H9 (cell line): ENCODE data around the gene KIF4A. TPM values are rescaled to one million over a fixed set of nuclear protein-coding genes. Genes with fewer than 3 reads are reported as not detected.
"Not testable (repeated sequence)": the region's sequence is repeated elsewhere in the genome, so short reads cannot be mapped to it uniquely, and the experiment has no call there.

ENCODE experiments used
- DNase-seq: peaks from one replicate; pipeline ENCODE4 v3.0.0-alpha.2; 2017
- H2AFZ ChIP-seq: one replicate; pipeline ENCODE4 v1.6.1; 2013; ENCODE audit warnings: mild to moderate bottlenecking, low read length, control low read depth, moderate library complexity
- H2AK5ac ChIP-seq: 2 replicates; pipeline ENCODE4 v1.6.1; 2013; ENCODE audit warnings: low read length, control low read depth, mixed read lengths; ENCODE audit not compliant: insufficient read length
- H2BK120ac ChIP-seq: one replicate; pipeline ENCODE4 v1.6.1; 2013; ENCODE audit warnings: low read depth, mild to moderate bottlenecking, low read length, control low read depth, inconsistent platforms; ENCODE audit not compliant: poor library complexity, severe bottlenecking
- H2BK12ac ChIP-seq: 2 replicates; pipeline ENCODE4 v1.6.1; 2013; ENCODE audit warnings: low read length, control low read depth, mixed read lengths, low read depth; ENCODE audit not compliant: insufficient read length
- H2BK15ac ChIP-seq: 2 replicates; pipeline ENCODE4 v1.6.1; 2013; ENCODE audit warnings: low read depth, low read length, control low read depth
- H2BK20ac ChIP-seq: one replicate; pipeline ENCODE4 v1.6.1; 2013; ENCODE audit warnings: low read depth, mild to moderate bottlenecking, low read length, control low read depth, inconsistent platforms; ENCODE audit not compliant: poor library complexity, severe bottlenecking
- H2BK5ac ChIP-seq: 2 replicates; pipeline ENCODE4 v1.6.1; 2013; ENCODE audit warnings: low read length, control low read depth, mixed read lengths; ENCODE audit not compliant: insufficient read length
- H3K14ac ChIP-seq: 2 replicates; pipeline ENCODE4 v1.6.1; 2013; ENCODE audit warnings: low read length, control low read depth; ENCODE audit not compliant: insufficient read depth
- H3K18ac ChIP-seq: 2 replicates; pipeline ENCODE4 v1.6.1; 2013; ENCODE audit warnings: low read depth, mild to moderate bottlenecking, mixed read lengths, low read length, control low read depth; ENCODE audit not compliant: insufficient read length
- H3K23ac ChIP-seq: 2 replicates; pipeline ENCODE4 v1.6.1; 2013; ENCODE audit warnings: low read length, control low read depth, mixed read lengths, low read depth; ENCODE audit not compliant: insufficient read length
- H3K23me2 ChIP-seq: 2 replicates; pipeline ENCODE4 v1.6.1; 2013; ENCODE audit warnings: low read depth, mild to moderate bottlenecking, mixed read lengths, low read length, control low read depth; ENCODE audit not compliant: insufficient read length, poor library complexity, severe bottlenecking
- H3K27ac ChIP-seq: 2 replicates; pipeline ENCODE4 v1.5.1; 2013; ENCODE audit warnings: low read length, control low read depth, mixed read lengths, low read depth; ENCODE audit not compliant: insufficient read length
- H3K27me3 ChIP-seq: 2 replicates; pipeline ENCODE4 v1.6.1; 2013; ENCODE audit warnings: low read length, control low read depth, inconsistent platforms; ENCODE audit not compliant: insufficient read depth
- H3K4ac ChIP-seq: 2 replicates; pipeline ENCODE4 v1.6.1; 2013; ENCODE audit warnings: low read depth, mild to moderate bottlenecking, control low read depth, inconsistent platforms, low read length, moderate library complexity
- H3K4me1 ChIP-seq: 2 replicates; pipeline ENCODE4 v1.6.1; 2013; ENCODE audit warnings: low read length, control low read depth, inconsistent platforms; ENCODE audit not compliant: insufficient read depth
- H3K4me2 ChIP-seq: 2 replicates; pipeline ENCODE4 v1.6.1; 2013; ENCODE audit warnings: low read length, control low read depth, mixed read lengths; ENCODE audit not compliant: insufficient read length, insufficient read depth
- H3K56ac ChIP-seq: 2 replicates; pipeline ENCODE4 v1.6.1; 2013; ENCODE audit warnings: low read depth, mild to moderate bottlenecking, mixed read lengths, low read length, control low read depth; ENCODE audit not compliant: insufficient read length
- H3K79me1 ChIP-seq: 2 replicates; pipeline ENCODE4 v1.6.1; 2013; ENCODE audit warnings: low read depth, mild to moderate bottlenecking, moderate library complexity, low read length, control low read depth, inconsistent platforms; ENCODE audit not compliant: insufficient read depth, poor library complexity, severe bottlenecking
- H3K79me2 ChIP-seq: 2 replicates; pipeline ENCODE4 v1.6.1; 2013; ENCODE audit warnings: low read length, control low read depth, inconsistent platforms; ENCODE audit not compliant: insufficient read depth
- H3K9ac ChIP-seq: 2 replicates; pipeline ENCODE4 v1.6.1; 2013; ENCODE audit warnings: low read length, control low read depth, mixed read lengths; ENCODE audit not compliant: insufficient read length; ENCODE audit errors: extremely low read depth
- H3K9me3 ChIP-seq: one replicate; pipeline ENCODE4 v1.6.1; 2013; ENCODE audit warnings: low read depth, low read length, inconsistent platforms; ENCODE audit not compliant: control insufficient read depth
- H3T11ph ChIP-seq: one replicate; pipeline ENCODE4 v1.6.1; 2013; ENCODE audit warnings: mild to moderate bottlenecking, low read length, control low read depth, inconsistent platforms
- H4K20me1 ChIP-seq: one replicate; pipeline ENCODE4 v1.6.1; 2013; ENCODE audit not compliant: control insufficient read depth, insufficient read length, insufficient read depth
- H4K5ac ChIP-seq: 2 replicates; pipeline ENCODE4 v1.6.1; 2013; ENCODE audit warnings: low read depth, mild to moderate bottlenecking, mixed read lengths, low read length, control low read depth; ENCODE audit not compliant: insufficient read length
- H4K8ac ChIP-seq: replicated peaks from 2 replicates; pipeline ENCODE4 v1.6.1; 2013; ENCODE audit warnings: low read length, control low read depth, mixed read lengths, low read depth; ENCODE audit not compliant: insufficient read length
- H4K91ac ChIP-seq: 2 replicates; pipeline ENCODE4 v1.6.1; 2013; ENCODE audit warnings: low read depth, mild to moderate bottlenecking, moderate library complexity, mixed read lengths, low read length, control low read depth; ENCODE audit not compliant: insufficient read length
- H3K27ac Mint-ChIP-seq, 3 experiments: 2 replicates in 2 of 3; 3 replicates in 1 of 3; pipeline ENCODE4 v1.8.0; 2020 to 2021; ENCODE audit warnings: mixed read lengths in 3 of 3, mild to moderate bottlenecking in 1 of 3, moderate library complexity in 1 of 3
- H3K27me3 Mint-ChIP-seq: 2 replicates; pipeline ENCODE4 v1.8.0; 2021; ENCODE audit warnings: low read depth, mild to moderate bottlenecking, moderate library complexity, mixed read lengths
- H3K36me3 Mint-ChIP-seq, 3 experiments: 2 replicates in 2 of 3; 3 replicates in 1 of 3; pipeline ENCODE4 v1.8.0; 2020 to 2021; ENCODE audit warnings: low read depth in 3 of 3, mixed read lengths in 3 of 3; ENCODE audit not compliant: insufficient read depth in 1 of 3
- H3K4me1 Mint-ChIP-seq, 2 experiments: 2 replicates each; pipeline ENCODE4 v1.8.0; 2020; ENCODE audit warnings: mixed read lengths in 2 of 2
- H3K4me3 Mint-ChIP-seq, 2 experiments: 2 replicates in 1 of 2; 3 replicates in 1 of 2; pipeline ENCODE4 v1.8.0; 2020 to 2021; ENCODE audit warnings: mild to moderate bottlenecking in 2 of 2, mixed read lengths in 2 of 2, moderate library complexity in 1 of 2
- H3K9me3 Mint-ChIP-seq, 2 experiments: 2 replicates in 1 of 2; 3 replicates in 1 of 2; pipeline ENCODE4 v1.8.0; 2020; ENCODE audit warnings: mild to moderate bottlenecking in 2 of 2, mixed read lengths in 2 of 2, moderate library complexity in 1 of 2
- CTCF ChIP-seq: fragments of 200-600 bp; sonication (generic); conservative IDR thresholded peaks from 3 replicates; pipeline ENCODE4 v1.8.0; 2021; ENCODE audit warnings: antibody characterized with exemption, mild to moderate bottlenecking
- WGBS: extraction: QIAGEN DNeasy Blood & Tissue Kit; methylation state at CpG from one replicate; pipeline ENCODE4 v1.1.7; 2013; ENCODE audit warnings: missing lambda C conversion rate, low lambda C conversion rate, mixed read lengths; ENCODE audit not compliant: insufficient read length; ENCODE audit errors: extremely low coverage; 5-methylcytosine and 5-hydroxymethylcytosine counted together
- total RNA-seq: library from RNA; stranded (reverse); gene quantifications from 2 replicates; pipeline ENCODE4 v1.2.1, GENCODE V29; 2021

Gene KIF4A
- total RNA-seq, 1 experiment from 2014 or later: 41.8 TPM

GRCh38 chrX:70346418-70347070, 56.6 kb downstream of the KIF4A start:
- peaks cover 66 to 88% (median 85%) of the 10 kb centered on the region in 3 experiments for H3K36me3 Mint-ChIP-seq
- H2BK15ac ChIP-seq: no peak overlapping the region
- WGBS: no CpG with 5 or more reads among the region's 6 CpGs

GRCh38 chrX:70348825-70349224, 58.9 kb downstream of the KIF4A start:
- H2BK20ac ChIP-seq, H4K5ac ChIP-seq: not testable (repeated sequence)

More at GRCh38 chrX:70346418-70347070, 56.6 kb downstream of the KIF4A start:
- Histone ChIP-seq H4K5ac (no peak overlapping the region), H3K9ac (no peak overlapping the region), H2BK12ac (no peak overlapping the region), H4K20me1 (no peaks in the 10 kb centered on the region), H3K9me3 (peaks cover 39% of the 10 kb centered on the region), H4K91ac (no peak overlapping the region), H3K4me2 (no peak overlapping the region), H4K8ac (no peak overlapping the region), H3K27ac (no peak overlapping the region), H2BK20ac (no peak overlapping the region), H3T11ph (no peak overlapping the region), H3K56ac (no peak overlapping the region), H2AFZ (no peak overlapping the region), H3K18ac (no peak overlapping the region), H2AK5ac (no peak overlapping the region), H3K79me1 (no peaks in the 10 kb centered on the region), H3K23ac (no peak overlapping the region), H2BK120ac (no peak overlapping the region), H3K23me2 (no peaks in the 10 kb centered on the region), H3K14ac (no peak overlapping the region), H3K4ac (no peak overlapping the region), H3K4me1 (no peaks in the 10 kb centered on the region), H3K79me2 (no peaks in the 10 kb centered on the region), H3K27me3 (no peaks in the 10 kb centered on the region), H2BK5ac (no peak overlapping the region)
- H3K27me3 Mint-ChIP-seq: no peaks in the 10 kb centered on the region; the same call in 1 of the 2 replicates
- H3K4me3 Mint-ChIP-seq: no peak overlapping the region
- DNase-seq: no peak
- H3K4me1 Mint-ChIP-seq: no peaks in the 10 kb centered on the region
- H3K27ac Mint-ChIP-seq: no peak overlapping the region
- H3K9me3 Mint-ChIP-seq: peaks cover 75 to 84% of the 10 kb centered on the region in 2 experiments
- TF ChIP-seq CTCF: no peak

More at GRCh38 chrX:70348825-70349224, 58.9 kb downstream of the KIF4A start:
- H3K23me2 ChIP-seq, H2BK120ac ChIP-seq, H2BK15ac ChIP-seq, H3K4ac ChIP-seq, H2BK12ac ChIP-seq, H3K27me3 Mint-ChIP-seq, H3K4me3 Mint-ChIP-seq, H3K27ac ChIP-seq, H3K9ac ChIP-seq, H4K20me1 ChIP-seq, H3K18ac ChIP-seq, H3K4me1 ChIP-seq, H3K14ac ChIP-seq, H2BK5ac ChIP-seq, DNase-seq, H3K27me3 ChIP-seq, H3K27ac Mint-ChIP-seq, H3K79me1 ChIP-seq, H2AK5ac ChIP-seq, H3T11ph ChIP-seq, H3K4me2 ChIP-seq, H4K91ac ChIP-seq, H2AFZ ChIP-seq, H3K23ac ChIP-seq, H3K79me2 ChIP-seq, H3K56ac ChIP-seq, H3K4me1 Mint-ChIP-seq, H4K8ac ChIP-seq: not testable (repeated sequence)
- Mint-ChIP-seq H3K36me3 (peaks cover 68 to 86% (median 82%) of the 10 kb centered on the region in 3 experiments), H3K9me3 (peaks cover 73 to 81% of the 10 kb centered on the region in 2 experiments)
- H3K9me3 ChIP-seq: peaks cover 46% of the 10 kb centered on the region
- WGBS: no CpG with 5 or more reads among the region's 26 CpGs
